Esophagus mucosa (tissue), 1 donor: ENCODE results near the gene TNS2. TPM values are rescaled to one million over a fixed set of nuclear protein-coding genes. Genes with fewer than 3 reads are reported as not detected.

Experiments used
- ATAC-seq: fragments of 200-7000 bp; cut with Tn5 transposase; one replicate; pipeline ENCODE4 v1.9.1; 2020
- total RNA-seq: library from RNA; stranded (reverse); gene quantifications from one replicate; pipeline ENCODE4 v1.2.4, GENCODE V29; 2023
- donor health status: DM: yes; HTN: yes; CAD: no.

TNS2 gene
- total RNA-seq, 1 donor from 2014 or later = 10.6 TPM

DNA sequence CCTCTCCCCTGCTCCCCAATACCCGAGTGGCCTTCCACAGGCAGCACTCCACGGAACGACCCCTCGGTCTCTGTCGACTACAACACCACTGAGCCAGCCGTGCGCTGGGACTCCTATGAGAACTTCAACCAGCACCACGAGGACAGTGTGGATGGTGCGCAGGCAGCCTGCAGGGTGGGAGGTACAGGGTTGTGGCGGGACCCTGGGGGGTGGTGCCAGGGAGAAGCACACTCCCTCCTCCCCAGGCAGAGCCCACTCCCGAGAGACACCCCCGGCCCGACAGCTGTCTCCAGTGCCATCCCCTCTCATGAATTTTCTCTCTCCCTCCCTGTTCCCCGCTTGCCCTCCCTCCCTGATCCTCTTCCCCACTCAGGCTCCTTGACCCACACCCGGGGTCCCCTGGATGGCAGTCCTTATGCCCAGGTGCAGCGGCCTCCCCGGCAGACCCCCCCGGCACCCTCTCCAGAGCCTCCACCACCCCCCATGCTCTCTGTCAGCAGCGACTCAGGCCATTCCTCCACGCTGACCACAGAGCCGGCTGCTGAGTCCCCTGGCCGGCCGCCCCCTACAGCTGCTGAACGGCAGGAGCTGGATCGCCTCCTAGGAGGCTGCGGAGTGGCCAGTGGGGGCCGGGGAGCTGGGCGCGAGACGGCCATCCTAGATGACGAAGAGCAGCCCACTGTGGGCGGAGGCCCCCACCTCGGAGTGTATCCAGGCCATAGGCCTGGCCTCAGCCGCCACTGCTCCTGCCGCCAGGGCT is 9.0 kb downstream of the TNS2 start:
- ATAC-seq = no peak

- no peak for ATAC-seq
Observed at GRCh38 chr12:53059434-53060063, 9.7 kb downstream of the TNS2 start.

DNA sequence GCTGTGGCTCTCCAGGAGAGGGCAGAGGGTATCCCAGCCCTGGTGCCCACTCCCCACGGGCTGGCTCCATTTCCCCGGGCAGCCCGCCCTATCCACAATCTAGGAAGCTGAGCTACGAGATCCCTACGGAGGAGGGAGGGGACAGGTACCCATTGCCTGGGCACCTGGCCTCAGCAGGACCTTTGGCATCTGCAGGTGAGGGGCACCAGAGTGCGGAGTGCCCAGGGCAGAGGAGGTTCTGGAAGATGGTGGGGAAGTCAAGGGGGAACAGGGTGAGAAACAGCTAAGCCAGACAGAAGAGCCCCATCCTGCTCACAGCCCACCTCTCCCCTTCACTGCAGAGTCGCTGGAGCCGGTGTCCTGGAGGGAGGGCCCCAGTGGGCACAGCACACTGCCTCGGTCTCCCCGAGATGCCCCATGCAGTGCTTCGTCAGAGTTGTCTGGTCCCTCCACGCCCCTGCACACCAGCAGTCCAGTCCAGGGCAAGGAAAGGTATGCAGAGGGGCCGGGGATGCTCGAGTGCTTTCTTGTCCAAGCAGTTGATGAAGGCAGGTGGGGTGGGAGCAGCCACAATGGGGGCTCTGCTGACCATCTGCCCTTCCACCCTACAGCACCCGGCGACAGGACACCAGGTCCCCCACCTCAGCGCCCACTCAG is 10.3 kb downstream of the TNS2 start:
- ATAC-seq = no peak

DNA sequence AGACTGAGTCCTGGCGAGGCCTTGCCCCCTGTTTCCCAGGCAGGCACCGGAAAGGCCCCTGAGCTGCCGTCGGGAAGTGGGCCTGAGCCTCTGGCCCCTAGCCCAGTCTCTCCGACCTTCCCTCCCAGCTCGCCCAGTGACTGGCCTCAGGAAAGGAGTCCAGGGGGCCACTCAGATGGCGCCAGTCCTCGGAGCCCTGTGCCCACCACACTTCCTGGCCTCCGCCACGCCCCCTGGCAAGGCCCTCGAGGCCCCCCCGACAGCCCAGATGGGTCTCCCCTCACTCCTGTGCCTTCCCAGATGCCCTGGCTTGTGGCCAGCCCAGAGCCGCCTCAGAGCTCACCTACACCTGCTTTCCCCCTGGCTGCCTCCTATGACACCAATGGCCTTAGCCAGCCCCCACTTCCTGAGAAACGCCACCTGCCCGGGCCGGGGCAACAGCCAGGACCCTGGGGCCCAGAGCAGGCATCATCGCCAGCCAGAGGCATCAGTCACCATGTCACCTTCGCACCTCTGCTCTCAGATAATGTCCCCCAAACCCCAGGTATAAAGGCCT is 10.9 kb downstream of the TNS2 start:
- ATAC-seq = no peak

GRCh38 chr12:53061404-53062010 is 11.6 kb downstream of the TNS2 start:
- ATAC-seq = peak; percentile 40

DNA sequence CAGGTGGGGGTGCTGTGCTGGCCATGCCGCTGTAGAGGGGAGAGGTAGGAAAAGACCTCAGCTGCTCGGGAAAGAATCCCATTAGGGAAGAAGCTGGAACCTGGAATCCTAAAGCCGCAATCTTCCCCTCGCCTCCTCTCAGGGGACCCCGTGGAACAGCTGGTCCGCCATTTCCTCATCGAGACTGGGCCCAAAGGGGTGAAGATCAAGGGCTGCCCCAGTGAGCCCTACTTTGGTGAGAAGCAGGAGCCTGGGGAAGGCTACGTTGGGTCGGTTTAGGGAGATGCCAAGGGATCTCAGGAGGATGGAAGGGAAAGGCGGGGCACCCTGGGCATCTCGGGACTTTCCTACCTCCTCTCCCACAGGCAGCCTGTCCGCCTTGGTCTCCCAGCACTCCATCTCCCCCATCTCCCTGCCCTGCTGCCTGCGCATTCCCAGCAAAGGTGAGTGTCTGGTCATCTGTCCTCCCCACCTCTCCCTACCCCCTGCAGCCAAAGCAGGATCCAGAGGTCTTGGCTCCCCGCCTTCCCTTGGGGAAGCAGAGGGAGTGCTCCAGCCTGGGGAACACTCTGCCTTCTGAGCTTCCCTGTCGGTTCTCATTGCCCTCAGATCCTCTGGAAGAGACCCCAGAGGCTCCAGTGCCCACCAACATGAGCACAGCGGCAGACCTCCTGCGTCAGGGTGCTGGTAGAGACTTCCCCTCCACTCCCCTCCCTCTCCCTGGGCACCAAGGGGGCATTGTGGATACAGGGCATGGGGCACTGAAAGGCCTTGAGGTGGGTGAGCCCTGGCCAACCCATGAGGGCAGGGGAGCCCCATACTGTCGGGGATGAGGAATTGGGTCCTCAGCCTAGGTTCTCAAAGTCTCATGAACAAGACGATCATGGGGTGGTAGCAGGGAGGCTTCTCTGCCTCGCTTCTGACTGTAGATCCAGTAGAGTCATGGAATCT is 12.4 kb downstream of the TNS2 start:
- ATAC-seq = no peak

DNA sequence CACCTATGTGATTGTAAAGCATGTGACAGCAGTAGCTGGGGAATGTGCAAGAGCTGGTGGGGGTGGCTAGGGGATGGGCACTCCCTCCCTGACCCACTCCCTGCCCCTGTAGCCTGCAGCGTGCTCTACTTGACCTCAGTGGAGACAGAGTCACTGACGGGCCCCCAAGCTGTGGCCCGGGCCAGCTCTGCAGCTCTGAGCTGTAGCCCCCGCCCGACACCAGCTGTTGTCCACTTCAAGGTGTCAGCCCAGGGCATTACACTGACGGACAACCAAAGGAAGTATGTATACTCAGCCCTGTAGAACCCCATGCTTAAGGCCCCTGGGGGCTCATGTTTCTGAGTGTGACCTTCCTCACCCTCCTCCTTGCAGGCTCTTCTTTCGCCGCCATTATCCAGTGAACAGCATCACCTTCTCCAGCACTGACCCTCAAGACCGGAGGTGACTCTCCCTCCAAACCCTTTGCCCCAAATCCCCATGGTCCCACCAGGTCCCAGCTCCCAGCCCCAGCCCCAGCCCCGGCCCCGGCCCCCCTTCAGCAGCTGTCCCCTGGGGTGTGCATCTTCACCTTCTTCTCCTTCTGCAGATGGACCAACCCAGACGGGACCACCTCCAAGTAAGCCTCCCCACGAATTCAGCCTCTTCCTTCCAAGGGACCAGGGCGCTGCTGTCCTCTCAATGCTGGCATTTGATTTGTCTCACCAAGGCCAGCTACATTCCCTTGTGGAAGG is 13.3 kb downstream of the TNS2 start:
- no peak for ATAC-seq

DNA sequence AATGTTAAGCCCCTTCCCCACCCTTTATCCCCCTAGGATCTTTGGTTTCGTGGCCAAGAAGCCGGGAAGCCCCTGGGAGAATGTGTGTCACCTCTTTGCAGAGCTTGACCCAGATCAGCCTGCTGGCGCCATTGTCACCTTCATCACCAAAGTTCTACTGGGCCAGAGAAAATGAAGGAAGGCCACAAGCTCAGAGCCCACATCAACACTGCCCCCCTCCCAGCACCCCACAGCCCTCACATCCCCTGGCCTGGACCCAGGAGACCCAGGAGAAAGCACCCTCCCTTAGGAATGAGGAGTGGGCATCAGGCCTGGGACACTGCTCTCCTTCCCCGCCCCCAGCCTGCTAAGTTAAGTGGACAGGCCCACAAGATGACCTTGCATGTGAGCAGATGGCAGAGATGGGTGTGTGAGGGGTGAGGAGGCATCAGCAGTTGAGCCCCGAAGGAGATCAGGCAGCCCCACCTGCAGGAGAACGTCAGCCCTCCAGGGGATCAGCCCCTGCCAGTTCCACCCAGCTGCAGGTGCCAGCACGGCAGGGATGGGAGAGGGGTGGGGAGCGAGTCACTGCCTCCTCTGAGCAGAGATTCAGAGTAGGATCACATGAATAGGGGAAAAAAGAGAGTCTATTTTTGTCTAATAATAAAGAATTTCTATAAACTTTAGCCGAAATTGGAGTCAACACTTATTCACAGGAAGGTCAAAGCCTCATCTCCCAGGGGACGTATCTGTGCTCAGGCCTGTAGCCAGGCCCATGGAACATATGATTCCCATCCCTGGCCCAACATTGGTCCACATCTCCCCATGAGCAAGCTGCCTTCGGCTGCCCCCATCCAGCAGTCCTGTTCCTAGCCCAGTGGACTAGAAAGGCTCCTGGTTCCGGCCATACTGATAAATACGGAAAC is 14.1 kb downstream of the TNS2 start:
- no peak for ATAC-seq

- ATAC-seq = no peak
Observed at GRCh38 chr12:53064613-53065436, 15.0 kb downstream of the TNS2 start.

DNA sequence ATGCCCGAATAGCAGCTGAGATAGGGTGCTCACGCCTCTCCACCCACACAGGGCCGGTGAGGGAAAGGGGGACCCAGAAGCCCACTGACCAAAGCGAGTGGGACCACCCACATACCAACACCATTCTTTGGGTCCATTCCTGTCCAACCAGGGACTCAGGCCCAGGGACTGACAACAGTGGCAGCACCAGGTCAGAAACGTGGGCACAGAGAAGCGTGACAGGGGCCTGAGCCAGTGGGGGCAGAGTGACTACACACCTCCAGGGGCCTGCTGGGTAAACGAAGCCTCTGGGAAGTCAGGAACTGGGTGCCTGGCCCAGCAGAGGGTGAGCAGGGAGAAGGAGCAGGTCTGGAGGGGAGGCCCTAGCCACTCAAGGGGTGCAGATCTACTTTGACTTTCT is 15.6 kb downstream of the TNS2 start:
- ATAC-seq = no peak

DNA sequence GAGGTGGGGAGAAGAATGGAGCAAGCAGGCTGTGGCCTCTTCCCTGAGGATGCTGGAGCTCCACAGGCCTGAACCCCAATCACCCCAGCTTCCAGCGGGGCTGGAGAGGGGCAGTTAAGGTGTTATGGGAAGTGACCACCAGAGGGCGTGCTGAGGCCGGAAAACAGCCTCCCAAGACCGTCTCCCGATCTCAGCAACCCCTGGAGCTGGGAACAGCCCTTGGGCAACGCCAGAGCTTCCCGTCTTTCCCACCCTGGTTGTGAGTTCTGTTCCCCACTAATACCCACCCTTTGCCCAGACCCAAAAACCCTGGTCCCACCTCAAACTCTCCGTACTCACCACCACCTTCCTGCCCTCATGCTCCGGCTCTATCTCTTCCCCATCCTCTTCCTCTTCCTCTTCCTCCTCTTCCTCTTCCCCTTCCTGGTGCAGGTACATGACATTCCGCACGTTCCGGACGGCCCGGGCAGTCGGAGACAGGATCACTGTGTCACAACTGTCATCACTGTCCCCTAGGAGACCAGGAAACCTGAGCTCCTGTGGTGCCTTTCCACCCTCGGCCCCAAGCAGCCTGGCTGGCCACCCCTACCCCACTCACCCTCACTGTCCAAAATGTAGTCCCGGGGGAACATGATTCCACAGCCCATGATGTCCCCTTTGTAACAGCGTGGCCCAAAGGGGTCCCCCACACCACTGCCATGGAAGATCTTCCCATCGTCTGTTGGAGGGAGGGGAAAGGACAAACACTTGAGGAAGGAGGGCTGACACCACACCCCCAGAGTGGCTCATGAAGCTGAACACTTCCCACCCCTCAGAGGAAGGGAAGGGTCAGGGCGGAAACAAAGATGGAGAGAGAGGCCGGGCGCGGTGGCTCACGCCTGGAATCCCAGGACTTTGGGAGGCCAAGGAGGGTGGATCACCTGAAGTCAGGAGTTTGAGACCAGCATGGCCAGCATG is 16.4 kb downstream of the TNS2 start:
- peak; percentile 56 for ATAC-seq

GRCh38 chr12:53067074-53067992 is 17.5 kb downstream of the TNS2 start:
- no peak for ATAC-seq

DNA sequence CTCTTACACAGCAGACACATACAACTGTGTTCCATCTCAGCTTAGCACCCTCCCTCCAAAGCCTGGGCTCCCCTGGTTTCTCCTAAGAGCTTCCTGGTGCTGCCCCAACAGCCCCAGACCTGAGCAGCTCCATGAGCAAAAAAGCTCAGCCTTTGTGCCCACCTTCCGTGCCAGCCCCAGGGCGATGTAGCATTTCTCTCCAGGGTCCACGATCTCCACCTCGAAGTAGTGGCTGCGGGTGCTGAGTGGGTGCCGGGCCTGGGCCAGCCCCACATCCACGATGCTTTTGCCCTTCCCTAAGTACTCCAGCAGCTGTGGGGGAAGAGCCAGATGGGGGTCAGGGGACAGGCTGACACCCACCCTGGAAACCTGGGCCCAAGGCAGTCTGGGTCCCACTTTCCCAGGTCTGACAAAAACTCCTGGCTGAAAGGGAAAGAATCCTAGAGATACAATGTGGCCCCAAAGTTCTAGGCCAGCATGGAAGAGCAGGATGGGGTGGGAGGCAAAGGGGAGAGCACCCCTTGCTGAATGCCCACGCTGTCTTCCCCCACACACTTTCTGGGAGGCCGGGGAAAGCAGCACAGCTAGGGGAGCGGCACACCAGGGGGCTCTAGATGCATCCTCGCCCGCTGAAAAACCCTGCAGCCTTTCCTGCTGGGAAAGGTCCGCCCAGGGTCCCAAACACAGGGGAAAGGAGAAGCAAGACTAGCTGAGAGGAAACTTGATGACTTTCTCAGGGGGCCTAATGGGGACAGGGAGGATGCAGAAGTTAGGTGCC is 18.3 kb downstream of the TNS2 start:
- ATAC-seq = no peak

GRCh38 chr12:53068811-53069585 is 19.1 kb downstream of the TNS2 start:
- peak; percentile 13 for ATAC-seq
